Measurements from ENCODE around the gene RBFOX2.
"Not testable (repeated sequence)": the region's sequence is repeated elsewhere in the genome, so short reads cannot be mapped to it uniquely, and the experiment has no call there.

The RBFOX2 gene

DNA sequence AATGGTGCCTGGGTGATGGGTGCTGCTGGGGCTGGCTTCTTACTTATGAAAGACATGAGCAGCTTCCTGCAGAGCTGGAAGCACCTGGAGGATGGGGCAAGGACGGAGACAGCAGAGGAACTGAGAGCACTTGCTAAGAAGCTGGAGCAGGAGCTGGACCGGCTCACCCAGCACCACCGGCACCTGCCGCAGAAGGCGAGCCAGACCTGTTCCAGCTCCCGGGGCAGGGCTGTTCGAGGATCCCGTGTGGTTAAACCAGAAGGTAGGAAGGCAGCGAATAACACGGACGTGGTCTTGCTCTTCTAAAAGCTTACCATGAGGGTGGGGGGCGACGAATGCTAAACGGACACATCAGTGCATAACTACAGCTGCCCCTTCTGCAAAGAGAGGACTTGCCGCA is 301.7 kb downstream of the RBFOX2 start:
- DNase-seq, result no peak

DNA sequence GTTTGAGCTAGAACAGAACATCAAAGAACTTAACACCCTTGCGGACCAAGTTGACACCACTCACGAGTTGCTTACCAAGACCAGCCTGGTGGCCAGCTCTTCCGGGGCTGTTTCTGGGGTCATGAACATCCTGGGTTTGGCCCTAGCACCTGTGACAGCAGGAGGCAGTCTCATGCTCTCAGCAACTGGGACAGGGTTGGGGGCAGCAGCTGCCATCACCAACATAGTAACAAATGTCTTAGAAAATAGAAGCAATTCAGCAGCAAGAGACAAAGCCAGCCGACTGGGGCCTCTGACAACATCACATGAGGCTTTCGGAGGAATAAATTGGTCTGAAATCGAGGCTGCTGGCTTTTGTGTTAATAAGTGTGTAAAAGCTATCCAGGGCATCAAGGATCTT is 302.2 kb downstream of the RBFOX2 start:
- no peak for DNase-seq

DNA sequence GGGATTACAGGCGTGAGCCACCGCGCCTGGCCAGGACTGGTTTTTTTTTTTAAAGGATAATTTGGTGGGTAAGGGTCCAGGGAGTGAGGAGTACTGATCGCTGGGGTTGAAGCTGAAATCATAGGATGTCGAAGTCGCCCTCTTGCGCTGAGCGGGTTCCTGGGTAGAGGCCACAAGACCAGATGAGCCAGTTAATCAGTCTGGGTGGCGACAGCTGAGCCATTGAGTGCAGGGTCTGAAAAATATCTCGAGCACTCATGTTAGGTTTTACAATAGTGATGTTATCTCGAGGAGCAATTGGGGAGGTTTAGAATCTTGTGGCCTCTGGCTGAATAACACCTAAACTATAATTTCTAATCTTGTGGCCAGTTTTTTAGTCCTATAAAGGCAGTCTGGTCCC is 303.1 kb downstream of the RBFOX2 start:
- DNase-seq, result no peak

DNA sequence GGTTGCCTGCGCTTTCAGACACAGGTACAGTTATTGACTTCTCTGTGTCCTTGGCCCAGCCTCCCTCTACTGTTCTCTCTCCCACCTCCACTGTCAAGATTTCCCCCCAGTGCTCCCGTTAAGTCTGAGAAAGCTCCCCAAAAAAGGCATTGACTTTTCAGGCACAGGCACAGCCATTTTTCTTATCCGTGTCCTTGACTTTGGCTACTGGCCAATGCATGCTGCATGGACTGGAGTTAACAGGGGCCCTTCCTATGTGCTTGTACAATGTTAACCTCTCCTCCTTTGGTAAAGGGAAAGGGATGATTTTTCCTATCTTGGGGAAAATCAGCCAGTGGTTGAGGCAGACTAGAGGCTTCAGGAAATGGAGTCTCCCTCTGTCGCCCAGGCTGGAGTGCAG is 306.7 kb downstream of the RBFOX2 start:
- DNase-seq, result no peak

DNA sequence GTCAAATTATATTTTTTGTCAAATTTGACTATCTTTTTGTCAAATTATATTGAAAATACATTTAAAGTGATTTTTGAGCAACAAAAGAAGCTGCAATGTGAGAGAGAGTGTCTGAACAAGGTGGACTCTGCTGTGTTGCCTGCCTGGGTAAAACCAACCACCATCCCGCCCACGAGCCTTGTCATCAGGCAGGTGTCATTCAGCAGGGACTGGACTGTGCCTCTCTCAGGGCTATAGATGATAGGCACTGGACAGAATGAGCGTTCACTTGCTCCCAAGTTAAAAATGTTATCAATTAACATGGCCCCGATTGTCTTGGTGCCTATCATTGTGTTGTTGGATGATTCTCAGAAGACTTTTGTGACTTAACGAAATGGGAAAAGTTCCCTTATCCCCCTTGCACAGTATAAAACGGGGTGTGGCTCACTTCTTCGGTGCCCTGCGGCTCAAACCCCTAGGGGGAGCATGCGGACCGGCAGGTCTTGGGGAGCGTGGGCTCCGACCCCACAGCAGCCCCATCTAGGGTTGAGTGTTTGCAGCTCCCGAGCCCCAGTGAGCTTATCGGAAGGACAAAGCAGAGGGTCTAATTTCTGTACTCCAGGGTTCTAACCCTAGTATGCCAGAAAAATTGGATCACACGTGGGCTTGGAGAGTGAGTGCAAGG is 309.3 kb downstream of the RBFOX2 start:
- no peak for DNase-seq

DNA sequence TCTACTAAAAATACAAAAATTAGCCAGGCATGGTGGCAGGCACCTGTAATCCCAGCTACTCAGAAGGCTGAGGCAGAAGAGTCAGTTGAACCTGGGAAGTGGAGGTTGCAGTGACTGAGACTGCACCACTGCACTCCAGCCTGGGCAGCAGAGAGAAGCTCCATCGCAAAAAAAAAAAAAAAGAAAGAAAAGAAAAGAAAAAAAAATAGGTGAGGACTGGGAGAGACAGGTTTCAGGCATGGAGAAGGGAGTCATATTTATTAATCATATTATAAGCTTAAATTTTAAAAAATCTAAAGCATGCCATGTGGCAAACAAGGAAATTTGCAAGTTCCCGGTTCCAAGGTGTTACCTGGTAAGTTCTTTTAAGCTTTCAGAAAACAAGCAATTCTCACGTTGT is 311.1 kb downstream of the RBFOX2 start, which contains the start of gene APOL5:
APOL5 (plus strand) TSS at position 301 of the 400 bp plus-strand sequence; CDS start at position 301, 0 bp downstream.
- DNase-seq, result no peak

DNA sequence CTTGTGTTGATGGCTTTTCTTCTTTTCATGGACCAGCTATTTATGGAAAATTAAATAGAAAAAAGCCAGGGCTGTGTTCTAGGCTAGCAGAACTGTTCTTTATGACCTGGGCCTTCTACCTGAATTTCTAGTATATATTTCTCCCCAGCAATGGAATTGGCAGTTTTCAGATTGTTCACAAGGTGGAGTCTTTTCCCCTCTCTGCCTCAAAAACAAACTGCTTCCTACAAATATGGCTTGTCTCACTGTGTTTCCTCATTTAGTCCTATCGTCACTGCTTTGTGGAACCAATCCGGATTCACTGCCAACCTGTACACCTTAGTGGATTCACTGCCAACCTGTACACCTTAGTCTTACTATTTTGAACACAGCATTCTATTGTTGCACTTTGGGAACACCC is 316.0 kb downstream of the RBFOX2 start:
- DNase-seq, result no peak

DNA sequence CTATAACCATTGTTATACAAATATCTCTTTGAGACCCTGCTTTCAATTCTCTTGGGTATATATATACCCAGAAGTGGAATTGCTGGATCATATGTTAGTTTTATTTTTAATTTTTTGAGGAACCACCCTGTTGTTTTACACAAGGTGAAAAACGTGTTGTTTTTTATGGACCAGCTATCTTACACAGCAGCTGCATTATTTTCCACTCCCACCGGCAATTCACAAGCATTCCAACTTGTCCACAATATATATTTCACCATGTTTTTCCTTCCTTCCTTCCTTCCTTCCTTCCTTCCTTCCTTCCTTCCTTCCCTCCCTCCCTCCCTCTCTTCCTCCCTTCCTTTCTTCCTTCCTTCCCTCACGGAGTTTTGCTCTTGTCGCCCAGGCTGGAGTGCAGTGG is 317.3 kb downstream of the RBFOX2 start:
- DNase-seq, result no peak

DNA sequence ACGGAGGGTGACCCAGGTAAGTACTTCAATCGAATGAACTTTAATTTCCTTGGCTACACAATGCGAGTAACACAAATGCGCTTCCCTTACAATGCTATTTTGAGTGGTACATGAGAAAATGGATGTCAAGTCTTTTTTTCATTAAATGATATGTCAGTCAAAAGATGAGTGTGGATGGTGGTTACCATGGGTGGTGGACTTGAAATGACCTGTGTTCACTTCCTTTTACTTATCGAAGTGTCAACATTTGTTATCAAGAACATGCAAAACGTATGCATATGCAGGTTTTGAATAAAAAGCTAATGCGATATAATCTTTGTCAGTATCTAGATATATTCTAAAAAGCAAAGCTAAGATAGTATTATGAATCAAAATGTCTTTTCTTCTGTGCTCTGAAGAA is 319.7 kb downstream of the RBFOX2 start:
- no peak for DNase-seq

DNA sequence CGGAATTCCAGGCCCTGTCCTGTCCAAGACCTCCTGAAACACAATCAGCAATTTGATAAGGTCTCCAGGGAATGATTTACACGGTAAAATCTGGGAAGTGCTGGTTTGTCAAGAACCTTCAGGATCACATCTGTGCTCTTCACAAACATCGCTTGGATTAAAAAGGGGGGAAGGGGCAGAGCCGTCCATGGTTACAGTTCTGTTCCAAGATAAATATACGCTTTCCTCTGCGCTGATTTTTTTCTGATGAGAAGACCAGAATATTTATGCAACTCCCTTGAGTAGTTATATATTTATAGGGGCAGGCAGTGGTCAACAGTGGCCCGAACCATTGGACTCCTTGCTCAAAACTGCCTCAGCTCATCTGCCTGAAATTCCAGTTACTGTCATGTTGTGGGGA is 320.2 kb downstream of the RBFOX2 start:
- DNase-seq, result no peak

DNA sequence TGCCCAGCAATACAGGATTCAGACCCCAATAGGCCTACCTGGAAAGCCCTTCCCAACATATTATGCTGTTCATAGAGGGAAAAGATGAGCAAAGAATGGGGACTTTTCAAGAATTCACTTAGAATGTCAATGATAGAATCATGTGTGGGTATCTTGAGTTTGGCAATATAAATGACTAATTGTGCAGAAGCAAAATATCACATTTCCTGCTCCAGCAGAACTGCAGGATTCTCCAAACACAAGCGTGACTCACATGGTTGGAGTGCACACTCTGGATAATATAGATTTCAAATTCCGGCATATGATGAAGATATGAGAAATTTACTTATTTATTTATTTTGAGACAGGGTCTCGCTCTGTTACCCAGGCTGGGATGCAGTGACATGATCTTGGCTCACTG is 323.5 kb downstream of the RBFOX2 start:
- peak; percentile 6 for DNase-seq

DNA sequence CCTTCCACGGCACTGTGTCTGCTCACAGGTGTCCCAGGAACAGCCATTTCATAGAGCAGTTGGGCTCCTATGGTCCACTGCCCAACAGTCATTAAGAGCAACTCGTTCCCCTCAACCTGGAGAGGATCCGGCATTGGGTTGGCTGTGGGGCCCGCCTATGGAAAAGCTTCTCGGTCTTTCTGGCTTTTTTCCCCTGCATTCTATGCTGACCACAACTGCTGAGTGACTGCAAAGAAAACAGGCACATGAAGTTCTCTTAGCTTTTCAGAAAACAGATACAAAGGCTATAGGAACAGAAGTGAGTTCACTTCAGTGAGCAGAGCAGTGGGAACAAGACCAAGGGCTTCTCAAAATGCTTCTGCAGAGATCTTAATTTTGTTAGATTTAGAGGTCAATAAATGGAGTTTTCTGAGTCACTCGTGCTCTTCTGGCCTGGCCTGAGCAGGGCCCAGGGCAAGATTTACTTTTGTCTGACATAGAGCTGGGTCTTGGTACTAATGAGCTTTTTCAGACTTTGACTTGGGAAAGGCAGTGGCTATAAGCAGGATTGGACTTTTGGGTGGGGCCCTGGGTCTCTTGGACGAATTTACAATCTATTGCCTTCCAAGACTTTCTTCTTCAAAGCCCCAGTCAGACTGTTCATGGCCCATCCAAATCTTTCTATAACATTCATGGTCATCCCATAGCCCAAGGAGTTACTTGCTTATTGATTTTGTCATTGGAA is 324.6 kb downstream of the RBFOX2 start:
- no peak for DNase-seq

DNA sequence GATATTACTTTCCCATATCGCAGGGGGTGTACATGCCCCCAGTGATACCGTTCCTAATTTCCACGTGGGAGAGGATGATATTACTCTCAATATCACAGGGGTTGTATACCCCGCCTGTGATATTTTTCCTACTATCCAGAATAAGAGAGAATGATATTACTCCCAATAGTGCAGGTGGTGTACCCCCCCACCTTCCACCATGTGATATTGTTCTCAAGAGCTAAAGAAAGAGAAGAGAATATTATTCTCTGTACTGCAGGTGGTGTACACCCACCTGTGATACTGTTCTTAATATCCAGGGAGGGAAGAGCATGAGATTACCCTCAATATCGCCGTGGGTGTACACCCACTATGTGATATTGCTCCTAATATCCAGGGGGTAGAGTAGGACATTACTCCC is 328.8 kb downstream of the RBFOX2 start:
- not testable (repeated sequence) for DNase-seq

DNA sequence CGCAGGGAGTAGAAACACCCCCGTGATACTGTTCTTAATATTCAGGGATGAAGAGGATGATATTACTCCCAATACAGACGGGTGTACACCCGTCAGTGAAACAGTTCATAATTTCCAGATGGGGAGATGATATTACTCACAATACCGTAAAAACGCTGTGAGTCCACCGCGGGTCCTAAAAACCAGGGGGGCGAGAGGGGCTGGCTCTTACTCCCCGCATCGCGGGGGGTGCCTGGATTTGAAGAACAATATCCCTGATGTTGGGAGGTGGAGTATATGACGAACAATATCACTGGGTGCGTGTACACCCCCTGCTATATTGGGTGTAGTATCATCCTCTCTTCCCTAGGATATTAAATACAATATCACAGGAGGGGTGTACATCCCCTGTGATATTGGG is 331.5 kb downstream of the RBFOX2 start:
- no peak for DNase-seq

DNA sequence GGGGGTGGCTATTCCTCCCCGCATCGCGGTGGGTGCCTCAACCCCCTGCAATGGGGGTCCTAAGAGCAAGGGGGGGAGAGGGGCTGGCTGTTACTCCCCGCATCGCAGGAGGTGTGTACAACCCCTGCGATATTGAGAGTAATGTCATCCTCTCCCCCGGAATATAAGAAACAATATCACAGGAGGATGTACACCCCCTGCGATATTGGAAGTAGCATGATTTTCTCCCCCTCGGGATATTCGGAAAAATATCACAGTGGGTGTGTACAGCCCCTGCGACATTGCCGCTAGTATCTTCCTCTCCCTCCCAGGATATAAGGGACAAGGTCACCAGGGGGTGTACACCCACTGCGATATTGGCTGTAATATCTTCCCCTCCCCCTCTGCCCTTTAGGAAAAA is 333.4 kb downstream of the RBFOX2 start:
- no peak for DNase-seq

DNA sequence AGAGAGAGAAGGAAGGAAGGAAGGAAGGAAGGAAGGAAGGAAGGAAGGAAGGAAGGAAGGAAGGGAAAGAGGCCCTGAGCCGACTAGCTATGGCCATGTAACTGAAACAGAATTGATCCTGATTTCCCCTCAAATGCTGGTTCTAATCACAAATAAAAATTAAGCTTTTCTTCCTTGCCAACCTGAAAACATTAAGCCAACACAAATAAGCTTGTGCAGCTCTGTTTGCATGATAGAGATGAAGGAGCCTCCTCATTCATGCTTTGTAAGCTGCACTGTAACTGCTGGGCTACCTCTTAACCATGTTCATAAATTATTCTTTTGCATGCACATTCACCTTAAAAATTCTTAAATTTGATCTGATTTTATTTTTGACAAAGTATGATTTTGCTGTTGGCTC is 338.6 kb downstream of the RBFOX2 start:
- DNase-seq, result no peak

DNA sequence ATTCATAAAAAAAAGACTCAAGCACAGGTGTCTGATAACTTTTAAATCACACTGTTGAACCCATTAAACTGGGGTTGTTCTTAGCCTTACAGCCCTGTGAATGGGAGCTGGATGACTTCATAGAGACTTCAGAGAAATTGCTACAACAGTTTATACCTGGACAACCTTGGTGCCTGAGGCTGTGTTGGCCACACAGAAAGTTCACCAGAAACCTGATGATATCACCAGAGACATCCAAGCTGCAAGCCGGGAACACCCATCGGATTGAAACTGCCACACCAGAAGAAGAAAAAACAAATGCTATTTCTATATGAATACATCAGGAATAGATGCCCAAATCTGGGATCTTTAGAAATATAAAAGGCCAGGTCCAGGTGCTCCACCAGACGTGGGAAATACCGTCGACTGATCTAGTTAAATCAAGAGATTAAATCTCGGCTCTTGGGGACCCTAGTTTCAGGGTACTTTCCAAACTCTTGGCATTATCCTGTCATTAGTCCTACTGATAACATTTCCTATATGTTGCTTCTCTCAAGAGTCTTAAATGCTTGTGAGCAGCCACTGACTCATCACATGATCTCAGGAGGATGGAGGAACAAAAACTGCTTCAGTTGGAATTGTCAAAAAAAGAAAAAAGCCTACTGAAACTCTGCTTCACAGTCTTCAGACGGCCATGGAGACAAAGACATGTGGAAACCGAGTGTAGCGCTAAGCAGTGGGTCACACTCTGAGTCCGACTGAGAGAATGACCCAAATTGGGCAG is 339.5 kb downstream of the RBFOX2 start:
- no peak for DNase-seq

Data from kidney glomerular epithelial cell (primary cell).